ENCODE results near the gene MMRN2.
"Not testable (repeated sequence)": the region's sequence is repeated elsewhere in the genome, so short reads cannot be mapped to it uniquely, and the experiment has no call there.

The MMRN2 gene

GRCh38 chr10:86956848-86957448, 467 bp downstream of the MMRN2 start:
- no peak for DNase-seq (ENCODE audit: low read depth)

- DNase-seq (ENCODE audit: low read depth), result no peak
Observed at GRCh38 chr10:86956195-86956847, 1.1 kb downstream of the MMRN2 start.

- no peak for DNase-seq (ENCODE audit: low read depth)
Observed at GRCh38 chr10:86955501-86956194, 1.8 kb downstream of the MMRN2 start.

- no peak for DNase-seq (ENCODE audit: low read depth)
Observed at GRCh38 chr10:86954681-86955500, 2.5 kb downstream of the MMRN2 start.

GRCh38 chr10:86953747-86954680, 3.4 kb downstream of the MMRN2 start:
- no peak for DNase-seq (ENCODE audit: low read depth)

- not testable (repeated sequence) for DNase-seq (ENCODE audit: low read depth)
Observed at GRCh38 chr10:86952697-86953096, 4.7 kb downstream of the MMRN2 start.

GRCh38 chr10:86952106-86952505, 5.3 kb downstream of the MMRN2 start:
- DNase-seq (ENCODE audit: low read depth), result no peak

GRCh38 chr10:86951184-86951761, 6.1 kb downstream of the MMRN2 start:
- DNase-seq (ENCODE audit: low read depth), result no peak

- DNase-seq (ENCODE audit: low read depth), result no peak
Observed at GRCh38 chr10:86950349-86950748, 7.1 kb downstream of the MMRN2 start.

GRCh38 chr10:86947806-86948205, 9.6 kb downstream of the MMRN2 start:
- not testable (repeated sequence) for DNase-seq (ENCODE audit: low read depth)

- DNase-seq (ENCODE audit: low read depth), result no peak
Observed at GRCh38 chr10:86946213-86947155, 10.9 kb downstream of the MMRN2 start.

- no peak for DNase-seq (ENCODE audit: low read depth)
Observed at GRCh38 chr10:86945361-86946212, 11.8 kb downstream of the MMRN2 start.

- DNase-seq (ENCODE audit: low read depth), result no peak
Observed at GRCh38 chr10:86944907-86945306, 12.5 kb downstream of the MMRN2 start.

GRCh38 chr10:86944471-86944870, 12.9 kb downstream of the MMRN2 start:
- no peak for DNase-seq (ENCODE audit: low read depth)

- DNase-seq (ENCODE audit: low read depth), result no peak
Observed at GRCh38 chr10:86944031-86944419, 13.4 kb downstream of the MMRN2 start.

- no peak for DNase-seq (ENCODE audit: low read depth)
Observed at GRCh38 chr10:86943316-86944030, 13.9 kb downstream of the MMRN2 start.

- no peak for DNase-seq (ENCODE audit: low read depth)
Observed at GRCh38 chr10:86942441-86943315, 14.7 kb downstream of the MMRN2 start.
